ENCODE results near the gene TNFRSF21. TPM values are rescaled to one million over a fixed set of nuclear protein-coding genes. Genes with fewer than 3 reads are reported as not detected.

The TNFRSF21 gene
- total RNA-seq, 1 donor from 2014 or later, result 6.7 TPM

Other genes starting within 250 kb of the TNFRSF21 start
- gene CD2AP, start 167.9 kb upstream of the TNFRSF21 start, total RNA-seq, result 42.1 TPM